H1 (cell line): Measurements from ENCODE around the gene TCAP. TPM values are rescaled to one million over a fixed set of nuclear protein-coding genes. Genes with fewer than 3 reads are reported as not detected.

Experiments
- CTCF ChIA-PET: fragments of 300-600 bp; sonication (Branson Sonifier 250); formaldehyde crosslinking; loops from one replicate; lab custom pipeline; 2021; ENCODE audit not compliant: partially characterized antibody; lab: Charles Lee
- POLR2A ChIA-PET: fragments of 300-600 bp; sonication (Branson Sonifier 250); formaldehyde crosslinking; loops from one replicate; lab custom pipeline; 2021; ENCODE audit warnings: inconsistent platforms; ENCODE audit not compliant: partially characterized antibody; lab: Charles Lee
- DNase-seq, 2 experiments: peaks; one replicate each; pipeline versions ENCODE4 v3.0.0 to v3.0.0-alpha.2; 2010 to 2022; ENCODE audit warnings: low spot score in 2 of 2, low read depth in 1 of 2, mixed read lengths in 1 of 2
- FAIRE-seq: peaks from 2 replicates; lab custom pipeline; 2011; peaks lifted over from hg19 to GRCh38; lab: Jason Lieb, UNC
- H2AFZ ChIP-seq: 2 replicates; pipeline ENCODE4 v1.8.1; 2012; ENCODE audit warnings: low read length, inconsistent platforms
- H2AK5ac ChIP-seq: 2 replicates; pipeline ENCODE4 v1.6.1; 2013; ENCODE audit warnings: low read depth, low read length
- H2BK120ac ChIP-seq: replicated peaks from 2 replicates; pipeline ENCODE3; 2013; ENCODE audit warnings: low read depth, low read length, inconsistent platforms
- H2BK12ac ChIP-seq: 2 replicates; pipeline ENCODE4 v1.6.1; 2013; ENCODE audit warnings: low read depth, low read length
- H2BK15ac ChIP-seq: 2 replicates; pipeline ENCODE4 v1.6.1; 2013; ENCODE audit warnings: low read length
- H2BK20ac ChIP-seq: 2 replicates; pipeline ENCODE4 v1.6.1; 2013; ENCODE audit warnings: low read length
- H2BK5ac ChIP-seq: 2 replicates; pipeline ENCODE4 v1.6.1; 2013; ENCODE audit warnings: low read depth, low read length
- H3K14ac ChIP-seq: 2 replicates; pipeline ENCODE4 v1.6.1; 2013; ENCODE audit warnings: inconsistent platforms; ENCODE audit not compliant: insufficient read length
- H3K18ac ChIP-seq: 2 replicates; pipeline ENCODE4 v1.6.1; 2013; ENCODE audit warnings: low read length; ENCODE audit errors: extremely low read depth
- H3K23ac ChIP-seq: 2 replicates; pipeline ENCODE4 v1.6.1; 2013; ENCODE audit warnings: inconsistent platforms; ENCODE audit not compliant: insufficient read length
- H3K23me2 ChIP-seq: 2 replicates; pipeline ENCODE4 v1.6.1; 2013; ENCODE audit warnings: low read depth, low read length
- H3K27ac ChIP-seq: 2 replicates; pipeline ENCODE4 v1.6.1; 2011; ENCODE audit warnings: low read depth, low read length, inconsistent platforms
- H3K27me3 ChIP-seq, 4 experiments: replicated peaks in 1 of 4; 1 replicate in 1 of 4; 2 replicates in 3 of 4; pipeline versions ENCODE4 v1.6.1 to v1.8.1; 2011 to 2013; ENCODE audit warnings: low read length in 3 of 4, mild to moderate bottlenecking in 3 of 4, inconsistent platforms in 2 of 4, mixed read lengths in 2 of 4, moderate library complexity in 1 of 4; ENCODE audit not compliant: control insufficient read depth in 3 of 4, insufficient read depth in 3 of 4; ENCODE audit errors: extremely low read depth in 1 of 4
- H3K36me3 ChIP-seq, 4 experiments: 2 replicates each; pipeline versions ENCODE4 v1.6.1 to v1.8.1; 2011 to 2013; ENCODE audit warnings: mild to moderate bottlenecking in 4 of 4, low read length in 3 of 4, moderate library complexity in 2 of 4, control low read depth in 1 of 4, inconsistent platforms in 1 of 4; ENCODE audit not compliant: insufficient read depth in 4 of 4, control insufficient read depth in 2 of 4
- H3K4ac ChIP-seq: replicated peaks from 2 replicates; pipeline ENCODE3; 2013; ENCODE audit warnings: low read length, low read depth, mixed read lengths, inconsistent platforms; ENCODE audit not compliant: insufficient read length
- H3K4me1 ChIP-seq, 4 experiments: replicated peaks in 1 of 4; 1 replicate in 1 of 4; 2 replicates in 3 of 4; pipeline versions ENCODE4 v1.6.1 to v1.8.1; 2011 to 2013; ENCODE audit warnings: low read length in 3 of 4, inconsistent platforms in 2 of 4, mixed read lengths in 1 of 4; ENCODE audit not compliant: insufficient read depth in 4 of 4, control insufficient read depth in 3 of 4
- H3K4me2 ChIP-seq, 2 experiments: 2 replicates each; pipeline versions ENCODE4 v1.6.1 to v1.8.1; 2011 to 2013; ENCODE audit warnings: low read depth in 2 of 2, low read length in 2 of 2, control low read depth in 1 of 2, inconsistent platforms in 1 of 2, mild to moderate bottlenecking in 1 of 2; ENCODE audit not compliant: insufficient read depth in 1 of 2
- H3K4me3 ChIP-seq, 4 experiments: fragments of 200-600, 300-600 bp in 1 of 4; sonication (generic), shearing (Covaris generic), sonication (Bioruptor Twin) in 1 of 4; 2 replicates each; pipeline versions ENCODE4 v1.5.1 to v1.8.1; 2011 to 2016; ENCODE audit warnings: low read length in 4 of 4, low read depth in 3 of 4, control low read depth in 2 of 4, inconsistent platforms in 2 of 4, mild to moderate bottlenecking in 2 of 4, mixed read lengths in 1 of 4, moderate library complexity in 1 of 4; ENCODE audit not compliant: insufficient read depth in 2 of 4; ENCODE audit errors: extremely low read depth in 1 of 4
- H3K56ac ChIP-seq: replicated peaks from 2 replicates; pipeline ENCODE3; 2013; ENCODE audit warnings: low read depth, mild to moderate bottlenecking, mixed read lengths, low read length, inconsistent platforms; ENCODE audit not compliant: insufficient read length
- H3K79me1 ChIP-seq: 2 replicates; pipeline ENCODE4 v1.6.1; 2013; ENCODE audit warnings: low read depth, low read length, control low read depth
- H3K79me2 ChIP-seq, 2 experiments: 2 replicates each; pipeline versions ENCODE4 v1.6.1 to v1.8.1; 2012 to 2013; ENCODE audit warnings: low read length in 2 of 2, mild to moderate bottlenecking in 2 of 2, inconsistent platforms in 1 of 2; ENCODE audit not compliant: insufficient read depth in 2 of 2, control insufficient read depth in 1 of 2
- H3K9ac ChIP-seq, 4 experiments: replicated peaks in 1 of 4; 1 replicate in 1 of 4; 2 replicates in 3 of 4; pipeline versions ENCODE4 v1.6.1 to v1.8.1; 2011 to 2013; ENCODE audit warnings: low read depth in 3 of 4, low read length in 3 of 4, control low read depth in 2 of 4, mild to moderate bottlenecking in 2 of 4, moderate library complexity in 2 of 4, inconsistent platforms in 1 of 4; ENCODE audit errors: extremely low read depth in 1 of 4
- H3K9me3 ChIP-seq, 2 experiments: 2 replicates each; pipeline versions ENCODE4 v1.6.1 to v1.8.1; 2012 to 2013; ENCODE audit warnings: mild to moderate bottlenecking in 2 of 2, moderate library complexity in 2 of 2, control low read depth in 1 of 2, inconsistent platforms in 1 of 2, low read depth in 1 of 2, low read length in 1 of 2, mixed read lengths in 1 of 2; ENCODE audit not compliant: insufficient read depth in 2 of 2
- H4K20me1 ChIP-seq, 2 experiments: replicated peaks in 1 of 2; 2 replicates each; pipeline versions ENCODE3 to v1.8.1; 2011 to 2013; ENCODE audit warnings: inconsistent platforms in 2 of 2, low read length in 2 of 2, mild to moderate bottlenecking in 1 of 2; ENCODE audit not compliant: insufficient read depth in 2 of 2, control insufficient read depth in 1 of 2
- H4K5ac ChIP-seq: 2 replicates; pipeline ENCODE4 v1.6.1; 2013; ENCODE audit warnings: low read length, low read depth, mixed read lengths, inconsistent platforms; ENCODE audit not compliant: insufficient read length
- H4K8ac ChIP-seq: 2 replicates; pipeline ENCODE4 v1.8.0; 2013; ENCODE audit warnings: mild to moderate bottlenecking, moderate library complexity, low read length, inconsistent platforms; ENCODE audit not compliant: insufficient read depth; ENCODE audit errors: extremely low read depth
- H4K91ac ChIP-seq: replicated peaks from 2 replicates; pipeline ENCODE3; 2013; ENCODE audit warnings: low read length, mixed read lengths, inconsistent platforms; ENCODE audit not compliant: insufficient read length
- BACH1 ChIP-seq: IDR thresholded peaks from 2 replicates; pipeline ENCODE4 v1.6.1; 2012; ENCODE audit warnings: low read length, improper control_type of control experiment
- CTBP2 ChIP-seq: IDR thresholded peaks from 2 replicates; pipeline ENCODE4 v1.7.0; 2011; ENCODE audit warnings: borderline replicate concordance, mild to moderate bottlenecking, moderate library complexity, mixed read lengths, low read length; ENCODE audit not compliant: insufficient read depth, insufficient read length
- EGR1 ChIP-seq: IDR thresholded peaks from 2 replicates; pipeline ENCODE4 v1.6.1; 2011; ENCODE audit warnings: low read depth, low read length, borderline replicate concordance
- EZH2 ChIP-seq: fragments of 200-600 bp; sonication (generic); IDR thresholded peaks from 2 replicates; pipeline ENCODE4 v1.7.1; 2012; ENCODE audit warnings: low read depth, mild to moderate bottlenecking, moderate library complexity, low read length, inconsistent platforms; ENCODE audit not compliant: severe bottlenecking
- JUND ChIP-seq: IDR thresholded peaks from 2 replicates; pipeline ENCODE4 v1.6.1; 2011; ENCODE audit warnings: mild to moderate bottlenecking, improper control_type of control experiment, low read length
- POLR2AphosphoS5 ChIP-seq: IDR thresholded peaks from 2 replicates; pipeline ENCODE4 v1.6.1; 2011; ENCODE audit warnings: low read depth, low read length
- RBBP5 ChIP-seq: IDR thresholded peaks from 2 replicates; pipeline ENCODE4 v1.7.1; 2012; ENCODE audit warnings: low read depth, mild to moderate bottlenecking, inconsistent platforms, low read length, moderate library complexity, borderline replicate concordance
- SIX5 ChIP-seq: IDR thresholded peaks from 2 replicates; pipeline ENCODE4 v1.6.1; 2011; ENCODE audit warnings: mild to moderate bottlenecking, low read depth, low read length
- TEAD4 ChIP-seq: IDR thresholded peaks from 2 replicates; pipeline ENCODE4 v1.6.1; 2012; ENCODE audit warnings: low read depth, low read length, inconsistent platforms, mixed read lengths
- ZNF274 ChIP-seq: IDR thresholded peaks from 2 replicates; pipeline ENCODE4 v1.7.0; 2012; ENCODE audit warnings: low read length, borderline replicate concordance; ENCODE audit errors: extremely low read depth
- WGBS, 2 experiments: shearing (Covaris generic) in 1 of 2; methylation state at CpG; one replicate each; pipeline versions ENCODE4 v1.1.6 to v1.1.7; 2013 to 2015; ENCODE audit warnings: low lambda C conversion rate in 2 of 2, mixed read lengths in 2 of 2, inconsistent platforms in 1 of 2, low coverage in 1 of 2, missing lambda C conversion rate in 1 of 2; ENCODE audit not compliant: insufficient replicate concordance in 2 of 2, insufficient coverage in 1 of 2, insufficient read length in 1 of 2; ENCODE audit errors: extremely low coverage in 1 of 2, missing lambda C conversion rate in 1 of 2; 5-methylcytosine and 5-hydroxymethylcytosine counted together
- polyA plus RNA-seq, 7 experiments: library from polyadenylated mRNA; depleted of rRNA in 3 of 7; stranded (reverse) in 5 of 7; unstranded in 2 of 7; fragments of >200 nt in 5 of 7; fragments of 200-250 nt in 2 of 7; gene quantifications; 1 replicate in 5 of 7; 2 replicates in 1 of 7; 4 replicates in 1 of 7; pipeline versions ENCODE4 v1.2.1 to v1.2.3, GENCODE V29; 2011 to 2013; ENCODE audit warnings: missing spikeins in 2 of 7, mixed read lengths in 2 of 7
- total RNA-seq: library from RNA; stranded (reverse); fragmentation: NEBNext Ultra II Directional; extraction: Animal tissue kit (Norgen Biotek cat#: 25700); gene quantifications from 2 replicates; pipeline ENCODE4 v1.2.1, GENCODE V29; 2021

Gene TCAP
- total and polyA plus RNA-seq, 2 of the 8 experiments (the other 6 are each of a cell fraction or from before 2014, with no cell fraction given) = 0.82 to 1.4 TPM

GRCh38 chr17:39666601-39667261 is 1.6 kb downstream of the TCAP start:
- FAIRE-seq = no peak
- peak overlapping the region; percentile 95; the same call in 1 of the 2 replicates for H2BK15ac ChIP-seq
- no peaks in the 10 kb centered on the region; a peak in 1 of 8 replicates for H3K36me3 ChIP-seq
- H3K14ac ChIP-seq = no peak overlapping the region
- peak overlapping the region; percentile 70 to 79; a peak in 2 of 4 replicates for H3K4me2 ChIP-seq
- peak overlapping the region; percentile 86 for H4K91ac ChIP-seq
- peaks cover 0 to 50% (median 43%) of the 10 kb centered on the region in 4 experiments; a peak in 6 of 7 replicates for H3K4me1 ChIP-seq
- no peaks in the 10 kb centered on the region for H3K79me1 ChIP-seq
- peak overlapping the region; percentile 60 for H3K18ac ChIP-seq
- peaks cover 0 to 2% of the 10 kb centered on the region in 2 experiments for H4K20me1 ChIP-seq
- H2BK12ac ChIP-seq = peak overlapping the region; percentile 84; the same call in 1 of the 2 replicates
- peaks cover 11% of the 10 kb centered on the region; the same call in 1 of the 2 replicates for H3K23me2 ChIP-seq
- no peak overlapping the region for H3K23ac ChIP-seq
- H2BK5ac ChIP-seq = peak overlapping the region; percentile 39; the same call in 1 of the 2 replicates
- H3K56ac ChIP-seq = no peak overlapping the region
- H4K5ac ChIP-seq = peak overlapping the region; percentile 10
- no peak overlapping the region; the same call in 1 of the 2 replicates for H4K8ac ChIP-seq
- TF ChIP-seq BACH1 (no peak), ZNF274 (no peak), EZH2 (no peak), SIX5 (no peak), RBBP5 (no peak), POLR2AphosphoS5 (no peak), EGR1 (no peak), CTBP2 (no peak), TEAD4 (no peak), JUND (no peak)
- TF ChIP-seq, all 59 proteins: peak for 0
- Histone ChIP-seq H3K4me3 (peak overlapping the region in 1 of 4 experiments; percentile 67; a peak in 2 of 8 replicates), H2BK20ac (no peak overlapping the region), H3K4ac (peak overlapping the region; percentile 32), H3K9ac (no peak overlapping the region; a peak in 1 of 7 replicates), H3K9me3 (no peaks in the 10 kb centered on the region), H3K79me2 (no peaks in the 10 kb centered on the region), H3K27me3 (peaks cover 0 to 25% (median 6%) of the 10 kb centered on the region in 4 experiments; a peak in 4 of 7 replicates), H2BK120ac (no peak overlapping the region), H2AFZ (no peak overlapping the region), H3K27ac (no peak overlapping the region), H2AK5ac (no peak overlapping the region)
- CTCF ChIA-PET = interaction anchor here (1.0 to 52.4 kb wide), 8 partner anchors 16 to 140 kb away, joined by 3 to 1885 read pairs (median 4); partner anchors contain the start of genes ERBB2, MIEN1, PGAP3 and PPP1R1B
- POLR2A ChIA-PET = interaction anchor here (0.5 to 32.5 kb wide), 13 partner anchors 13 to 191 kb away, joined by 3 to 708 read pairs (median 3); partner anchors contain the start of genes ERBB2, PGAP3 and STARD3
- WGBS, 2 experiments = 89% methylated on average over 11 of the region's 11 CpGs; no CpG with 5 or more reads in 1 of the 2 experiments
- DNase-seq = no peak
